ENCODE results near the gene PDK2.

The PDK2 gene

GRCh38 chr17:50149417-50150353 lies 54.5 kb downstream of the PDK2 start:
- no peak for DNase-seq (ENCODE audit: low spot score)

- DNase-seq (ENCODE audit: low spot score): no peak
These were observed 55.3 kb downstream of the PDK2 start, which contains the start of gene PPP1R9B for GRCh38 chr17:50150354-50151040. PPP1R9B (minus strand) TSS chr17:50150677; CDS start chr17:50150513, 164 bp downstream.

GRCh38 chr17:50151041-50151936 lies 56.1 kb downstream of the PDK2 start:
- peak; percentile 92 for DNase-seq (ENCODE audit: low spot score)

- DNase-seq (ENCODE audit: low spot score): peak; percentile 90
These were observed 56.9 kb downstream of the PDK2 start for GRCh38 chr17:50151937-50152547.

- DNase-seq (ENCODE audit: low spot score): no peak
These were observed 57.6 kb downstream of the PDK2 start for GRCh38 chr17:50152736-50153135.

- no peak for DNase-seq (ENCODE audit: low spot score)
These were observed 58.8 kb downstream of the PDK2 start for GRCh38 chr17:50153650-50154575.

- DNase-seq (ENCODE audit: low spot score): no peak
These were observed 59.5 kb downstream of the PDK2 start for GRCh38 chr17:50154604-50155003.

- no peak for DNase-seq (ENCODE audit: low spot score)
These were observed 60.1 kb downstream of the PDK2 start for GRCh38 chr17:50155115-50155819.

GRCh38 chr17:50157891-50158290 lies 62.7 kb downstream of the PDK2 start:
- no peak for DNase-seq (ENCODE audit: low spot score)

GRCh38 chr17:50161023-50161910 lies 66.1 kb downstream of the PDK2 start:
- DNase-seq (ENCODE audit: low spot score): peak; percentile 98

All from left forelimb (tissue), 1 donor.